ENCODE measurements around the gene HSFX1.
"Not testable (repeated sequence)": the region's sequence is repeated elsewhere in the genome, so short reads cannot be mapped to it uniquely, and the experiment has no call there.

HSFX1 gene

GRCh38 chrX:149773768-149774167, at the start of gene HSFX1:
Gene HSFX1, plus strand, starts transcription at chrX:149774068. Its CDS starts 614 bp downstream, at chrX:149774682.
- DNase-seq (ENCODE audit: low read depth) = not testable (repeated sequence)

GRCh38 chrX:149727308-149727707, 46.6 kb upstream of the HSFX1 start:
- not testable (repeated sequence) for DNase-seq (ENCODE audit: low read depth)

- not testable (repeated sequence) for DNase-seq (ENCODE audit: low read depth)
These were observed 31.6 kb upstream of the HSFX1 start for GRCh38 chrX:149742269-149742668.

GRCh38 chrX:149746390-149747007, 27.4 kb upstream of the HSFX1 start:
- DNase-seq (ENCODE audit: low read depth) = not testable (repeated sequence)

- no peak for DNase-seq (ENCODE audit: low read depth)
These were observed 16.4 kb upstream of the HSFX1 start for GRCh38 chrX:149757206-149758067.

- no peak for DNase-seq (ENCODE audit: low read depth)
These were observed 15.7 kb upstream of the HSFX1 start for GRCh38 chrX:149758068-149758714.

- DNase-seq (ENCODE audit: low read depth) = not testable (repeated sequence)
These were observed 15.2 kb upstream of the HSFX1 start for GRCh38 chrX:149758715-149759078.

GRCh38 chrX:149759824-149760223, 14.0 kb upstream of the HSFX1 start:
- DNase-seq (ENCODE audit: low read depth) = no peak

- DNase-seq (ENCODE audit: low read depth) = no peak
These were observed 12.9 kb upstream of the HSFX1 start for GRCh38 chrX:149760965-149761364.

- not testable (repeated sequence) for DNase-seq (ENCODE audit: low read depth)
These were observed 11.8 kb upstream of the HSFX1 start for GRCh38 chrX:149761858-149762674.

- DNase-seq (ENCODE audit: low read depth) = no peak
These were observed 10.9 kb upstream of the HSFX1 start for GRCh38 chrX:149762696-149763614.

GRCh38 chrX:149770344-149770743, 3.5 kb upstream of the HSFX1 start:
- DNase-seq (ENCODE audit: low read depth) = not testable (repeated sequence)

- not testable (repeated sequence) for DNase-seq (ENCODE audit: low read depth)
These were observed 842 bp upstream of the HSFX1 start for GRCh38 chrX:149773026-149773425.

GRCh38 chrX:149777999-149778398, 4.1 kb downstream of the HSFX1 start:
- DNase-seq (ENCODE audit: low read depth) = not testable (repeated sequence)

GRCh38 chrX:149781727-149782126, 7.9 kb downstream of the HSFX1 start, which contains the start of gene MAGEA9:
Gene MAGEA9, plus strand, starts transcription at chrX:149781930. Its CDS starts 4,281 bp downstream, at chrX:149786211.
- DNase-seq (ENCODE audit: low read depth) = not testable (repeated sequence)

GRCh38 chrX:149795531-149795930, 21.7 kb downstream of the HSFX1 start:
- not testable (repeated sequence) for DNase-seq (ENCODE audit: low read depth)

- DNase-seq (ENCODE audit: low read depth) = no peak
These were observed 25.3 kb downstream of the HSFX1 start for GRCh38 chrX:149799095-149799714.

- no peak for DNase-seq (ENCODE audit: low read depth)
These were observed 26.1 kb downstream of the HSFX1 start for GRCh38 chrX:149799938-149800337.

- no peak for DNase-seq (ENCODE audit: low read depth)
These were observed 29.7 kb downstream of the HSFX1 start for GRCh38 chrX:149803458-149804062.

GRCh38 chrX:149804102-149804501, 30.2 kb downstream of the HSFX1 start:
- DNase-seq (ENCODE audit: low read depth) = no peak

All from activated T-cell treated with anti-CD3 and anti-CD28 coated beads for 48 hours (primary cell).